Panc1 (cell line): ENCODE measurements around the gene ADAMTS18. TPM values are rescaled to one million over a fixed set of nuclear protein-coding genes. Genes with fewer than 3 reads are reported as not detected.
A peak's percentile ranks its signal among the peaks of the same experiment; 100 is the strongest.
"Not testable (repeated sequence)": the region's sequence is repeated elsewhere in the genome, so short reads cannot be mapped to it uniquely, and the experiment has no call there.

ENCODE experiments used
- ATAC-seq: fragments of 200-7000 bp; cut with Tn5 transposase; 2 replicates; pipeline ENCODE4 v1.9.1; 2020; ENCODE audit warnings: mild to moderate bottlenecking, moderate library complexity
- BruUV-seq: library from RNA; stranded (reverse); fragments of 400-500 nt; replicated peaks from 2 replicates; lab custom pipeline; 2021; lab: Mats Ljungman, UMichigan
- CTCF ChIA-PET: fragments of 300-600 bp; sonication (Branson Sonifier 250); formaldehyde crosslinking; loops from one replicate; lab custom pipeline; 2022; ENCODE audit warnings: antibody characterized with exemption; lab: Charles Lee
- POLR2A ChIA-PET: fragments of 300-600 bp; sonication (Branson Sonifier 250); formaldehyde crosslinking; loops from one replicate; lab custom pipeline; 2022; ENCODE audit warnings: antibody characterized with exemption; lab: Charles Lee
- DNase-seq: peaks from one replicate; pipeline ENCODE4 v3.0.0-alpha.2; 2010; ENCODE audit warnings: low read depth, low spot score
- H3K27ac ChIP-seq: 2 replicates; pipeline ENCODE4 v1.5.1; 2011; ENCODE audit warnings: mild to moderate bottlenecking, low read length, inconsistent platforms
- H3K27me3 ChIP-seq: fragments of 200-500 bp; sonication (Bioruptor generic); 2 replicates; pipeline ENCODE4 v1.6.0; 2014; ENCODE audit warnings: low read length, inconsistent platforms; ENCODE audit not compliant: control insufficient read depth, insufficient read depth
- H3K36me3 ChIP-seq: fragments of 200-500 bp; sonication (Bioruptor generic); 2 replicates; pipeline ENCODE4 v1.5.1; 2014; ENCODE audit warnings: inconsistent platforms, mild to moderate bottlenecking, low read length, moderate library complexity; ENCODE audit not compliant: control insufficient read depth, insufficient read depth
- H3K4me1 ChIP-seq: 2 replicates; pipeline ENCODE4 v1.5.1; 2011; ENCODE audit warnings: inconsistent platforms, mild to moderate bottlenecking, low read length, moderate library complexity; ENCODE audit not compliant: control insufficient read depth, insufficient read depth
- H3K4me3 ChIP-seq, 2 experiments: 2 replicates each; pipeline ENCODE4 v1.5.1; 2011 to 2012; ENCODE audit warnings: low read depth in 2 of 2, low read length in 2 of 2, mild to moderate bottlenecking in 2 of 2, inconsistent platforms in 1 of 2, moderate library complexity in 1 of 2
- H3K9me3 ChIP-seq: fragments of 200-500 bp; sonication (Bioruptor generic); 2 replicates; pipeline ENCODE4 v1.5.1; 2014; ENCODE audit warnings: low read depth, mild to moderate bottlenecking, inconsistent platforms, low read length, moderate library complexity; ENCODE audit not compliant: control insufficient read depth, insufficient read depth
- POLR2AphosphoS5 ChIP-seq: IDR thresholded peaks from 2 replicates; pipeline ENCODE4 v1.6.1; 2012; ENCODE audit warnings: mild to moderate bottlenecking, low read depth, low read length, moderate library complexity
- SIN3A ChIP-seq: IDR thresholded peaks from 2 replicates; pipeline ENCODE4 v1.6.1; 2012; ENCODE audit warnings: low read depth, mild to moderate bottlenecking, low read length, moderate library complexity, borderline replicate concordance; ENCODE audit not compliant: insufficient read depth
- TCF7L2 ChIP-seq: IDR thresholded peaks from 2 replicates; pipeline ENCODE4 v1.6.1; 2011; ENCODE audit warnings: mild to moderate bottlenecking, low read depth, low read length, inconsistent platforms
- in situ Hi-C: cut with HindIII; loops from 2 replicates; pipeline ENCODE4 v1.10.0; 2016; ENCODE audit warnings: low sequenced_read_pairs, low pct_unique_long_range_greater_than_20kb
- intact Hi-C: fragments of 100-400 bp; cut with micrococcal nuclease; formaldehyde crosslinking; loops from one replicate; pipeline ENCODE4 v1.10.0; 2022; ENCODE audit not compliant: unreplicated experiment
- total RNA-seq: library from RNA; stranded (reverse); gene quantifications from one replicate; pipeline ENCODE4 v1.2.1, GENCODE V29; 2021; ENCODE audit not compliant: unreplicated experiment
- TF ChIP-seq, protein P1 (sequence below), 2 experiments: IDR thresholded peaks; 2 replicates each; pipeline ENCODE4 v1.6.1; 2011 to 2012; ENCODE audit warnings: low read depth in 2 of 2, control low read depth in 1 of 2, low read length in 1 of 2, mild to moderate bottlenecking in 1 of 2, moderate library complexity in 1 of 2; ENCODE audit not compliant: insufficient read depth in 1 of 2
- TF ChIP-seq, protein P2 (sequence below): fragments of 450-650 bp; IDR thresholded peaks from 2 replicates; pipeline ENCODE4 v1.5.1; 2017; ENCODE audit warnings: mild to moderate bottlenecking

Gene ADAMTS18
- total RNA-seq, 1 experiment from 2014 or later = not detected

DNA sequence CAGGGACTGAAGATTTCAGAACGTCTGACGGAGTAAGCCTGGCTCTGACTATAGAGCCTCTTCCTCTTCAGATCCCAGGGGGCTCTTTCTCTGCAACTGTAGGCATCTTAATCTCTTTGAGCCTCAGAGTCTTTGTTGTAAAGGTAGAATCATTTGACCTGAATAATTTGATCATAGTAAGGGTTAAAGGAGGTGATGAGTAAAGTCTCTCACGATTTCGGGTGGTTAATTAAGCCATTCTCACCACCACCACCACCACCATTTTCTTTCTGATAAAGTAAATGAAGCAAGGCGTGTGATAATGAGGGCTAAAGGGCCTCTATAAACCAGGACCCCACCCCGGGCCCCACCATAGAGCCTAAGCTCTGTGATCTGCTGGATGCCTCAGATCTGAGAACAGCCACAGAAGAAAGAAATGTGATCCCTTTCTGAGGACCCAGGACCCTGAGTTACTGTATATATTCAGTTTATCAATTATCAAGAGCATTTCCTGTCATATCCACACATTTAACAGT is 33.0 kb upstream of the ADAMTS18 start:
- ATAC-seq (no peak), DNase-seq (no peak)
- ChIA-PET CTCF (no interaction called here), POLR2A (no interaction called here)
- intact Hi-C loops = no loop called here
- no peaks in the 10 kb centered on the region for H3K27me3 ChIP-seq
- TF ChIP-seq POLR2AphosphoS5 (no peak), SIN3A (no peak), TCF7L2 (no peak)
- TF ChIP-seq, protein P1, sequence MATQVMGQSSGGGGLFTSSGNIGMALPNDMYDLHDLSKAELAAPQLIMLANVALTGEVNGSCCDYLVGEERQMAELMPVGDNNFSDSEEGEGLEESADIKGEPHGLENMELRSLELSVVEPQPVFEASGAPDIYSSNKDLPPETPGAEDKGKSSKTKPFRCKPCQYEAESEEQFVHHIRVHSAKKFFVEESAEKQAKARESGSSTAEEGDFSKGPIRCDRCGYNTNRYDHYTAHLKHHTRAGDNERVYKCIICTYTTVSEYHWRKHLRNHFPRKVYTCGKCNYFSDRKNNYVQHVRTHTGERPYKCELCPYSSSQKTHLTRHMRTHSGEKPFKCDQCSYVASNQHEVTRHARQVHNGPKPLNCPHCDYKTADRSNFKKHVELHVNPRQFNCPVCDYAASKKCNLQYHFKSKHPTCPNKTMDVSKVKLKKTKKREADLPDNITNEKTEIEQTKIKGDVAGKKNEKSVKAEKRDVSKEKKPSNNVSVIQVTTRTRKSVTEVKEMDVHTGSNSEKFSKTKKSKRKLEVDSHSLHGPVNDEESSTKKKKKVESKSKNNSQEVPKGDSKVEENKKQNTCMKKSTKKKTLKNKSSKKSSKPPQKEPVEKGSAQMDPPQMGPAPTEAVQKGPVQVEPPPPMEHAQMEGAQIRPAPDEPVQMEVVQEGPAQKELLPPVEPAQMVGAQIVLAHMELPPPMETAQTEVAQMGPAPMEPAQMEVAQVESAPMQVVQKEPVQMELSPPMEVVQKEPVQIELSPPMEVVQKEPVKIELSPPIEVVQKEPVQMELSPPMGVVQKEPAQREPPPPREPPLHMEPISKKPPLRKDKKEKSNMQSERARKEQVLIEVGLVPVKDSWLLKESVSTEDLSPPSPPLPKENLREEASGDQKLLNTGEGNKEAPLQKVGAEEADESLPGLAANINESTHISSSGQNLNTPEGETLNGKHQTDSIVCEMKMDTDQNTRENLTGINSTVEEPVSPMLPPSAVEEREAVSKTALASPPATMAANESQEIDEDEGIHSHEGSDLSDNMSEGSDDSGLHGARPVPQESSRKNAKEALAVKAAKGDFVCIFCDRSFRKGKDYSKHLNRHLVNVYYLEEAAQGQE (IDR thresholded peaks at IDR 0.05; ENCODE audit: insufficient read depth in 1 of 2, low read depth in 2 of 2, low read length in 1 of 2) = no peak
- TF ChIP-seq, protein P2, sequence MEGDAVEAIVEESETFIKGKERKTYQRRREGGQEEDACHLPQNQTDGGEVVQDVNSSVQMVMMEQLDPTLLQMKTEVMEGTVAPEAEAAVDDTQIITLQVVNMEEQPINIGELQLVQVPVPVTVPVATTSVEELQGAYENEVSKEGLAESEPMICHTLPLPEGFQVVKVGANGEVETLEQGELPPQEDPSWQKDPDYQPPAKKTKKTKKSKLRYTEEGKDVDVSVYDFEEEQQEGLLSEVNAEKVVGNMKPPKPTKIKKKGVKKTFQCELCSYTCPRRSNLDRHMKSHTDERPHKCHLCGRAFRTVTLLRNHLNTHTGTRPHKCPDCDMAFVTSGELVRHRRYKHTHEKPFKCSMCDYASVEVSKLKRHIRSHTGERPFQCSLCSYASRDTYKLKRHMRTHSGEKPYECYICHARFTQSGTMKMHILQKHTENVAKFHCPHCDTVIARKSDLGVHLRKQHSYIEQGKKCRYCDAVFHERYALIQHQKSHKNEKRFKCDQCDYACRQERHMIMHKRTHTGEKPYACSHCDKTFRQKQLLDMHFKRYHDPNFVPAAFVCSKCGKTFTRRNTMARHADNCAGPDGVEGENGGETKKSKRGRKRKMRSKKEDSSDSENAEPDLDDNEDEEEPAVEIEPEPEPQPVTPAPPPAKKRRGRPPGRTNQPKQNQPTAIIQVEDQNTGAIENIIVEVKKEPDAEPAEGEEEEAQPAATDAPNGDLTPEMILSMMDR = no peak
- H3K36me3 ChIP-seq = no peaks in the 10 kb centered on the region
- no TSS peak for BruUV-seq
- H3K4me1 ChIP-seq = no peaks in the 10 kb centered on the region
- in situ Hi-C loops = no loop called here
- H3K4me3 ChIP-seq = no peak overlapping the region
- 0 out of 2 replicates have a peak overlapping the region, but pooled peaks have one; percentile 48 for H3K27ac ChIP-seq
- H3K9me3 ChIP-seq = no peaks in the 10 kb centered on the region

DNA sequence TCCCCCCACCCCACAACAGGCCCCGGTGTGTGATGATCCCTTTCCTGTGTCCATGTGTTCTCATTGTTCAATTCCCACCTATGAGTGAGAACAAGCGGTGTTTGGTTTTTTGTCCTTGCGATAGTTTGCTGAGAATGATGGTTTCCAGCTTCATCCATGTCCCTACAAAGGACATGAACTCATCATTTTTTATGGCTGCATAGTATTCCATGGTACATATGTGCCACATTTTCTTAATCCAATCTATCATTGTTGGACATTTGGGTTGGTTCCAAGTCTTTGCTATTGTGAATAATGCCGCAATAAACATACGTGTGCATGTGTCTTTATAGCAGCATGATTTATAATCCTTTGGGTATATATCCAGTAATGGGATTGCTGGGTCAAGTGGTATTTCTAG is 28.8 kb upstream of the ADAMTS18 start:
- in situ Hi-C loops, H3K36me3 ChIP-seq, H3K4me3 ChIP-seq, POLR2A ChIA-PET, CTCF ChIA-PET, intact Hi-C loops, DNase-seq, ATAC-seq, H3K4me1 ChIP-seq, H3K27me3 ChIP-seq, BruUV-seq, H3K27ac ChIP-seq, H3K9me3 ChIP-seq: not testable (repeated sequence)

DNA sequence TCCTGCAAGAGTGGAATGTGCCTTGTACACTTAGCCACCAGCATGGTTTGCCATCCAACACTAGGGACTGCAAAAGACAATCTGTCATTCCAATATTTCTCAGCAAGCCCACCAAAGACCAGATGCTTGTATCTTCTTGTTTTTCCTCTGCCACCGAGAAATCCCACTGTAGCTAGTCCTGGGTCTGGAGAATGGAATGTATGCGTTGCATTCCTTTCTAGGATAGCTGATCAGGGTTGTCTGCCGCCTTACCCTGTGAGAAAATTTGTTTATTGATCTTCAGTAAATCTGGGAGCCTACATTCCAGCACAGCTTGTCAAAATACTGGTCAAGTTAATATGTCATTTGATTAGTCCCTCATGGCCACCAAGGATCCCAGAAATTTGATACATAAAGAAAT is 28.1 kb upstream of the ADAMTS18 start:
- DNase-seq (no peak), ATAC-seq (no peak)
- no peak overlapping the region for H3K4me3 ChIP-seq
- no peaks in the 10 kb centered on the region for H3K27me3 ChIP-seq
- H3K9me3 ChIP-seq = no peaks in the 10 kb centered on the region
- in situ Hi-C loops = no loop called here
- no peaks in the 10 kb centered on the region for H3K36me3 ChIP-seq
- ChIA-PET POLR2A (no interaction called here), CTCF (no interaction called here)
- H3K4me1 ChIP-seq = no peaks in the 10 kb centered on the region
- H3K27ac ChIP-seq = no peak overlapping the region
- intact Hi-C loops = no loop called here
- no peak for TF ChIP-seq SIN3A
- TF ChIP-seq, protein P2 = no peak
- TF ChIP-seq POLR2AphosphoS5 = no peak
- TF ChIP-seq TCF7L2 = no peak
- TF ChIP-seq, protein P1 (IDR thresholded peaks at IDR 0.05; ENCODE audit: insufficient read depth in 1 of 2, low read depth in 2 of 2, low read length in 1 of 2) = no peak
- BruUV-seq = no TSS peak
